B cell (primary cell): Measurements from ENCODE around the gene COL2A1.

Experiments used
- EZH2 ChIP-seq: IDR thresholded peaks from 2 replicates; pipeline ENCODE4 v1.6.1; 2012; ENCODE audit warnings: borderline replicate concordance, low read depth, mild to moderate bottlenecking, moderate library complexity, low read length; ENCODE audit not compliant: insufficient read depth, poor library complexity, severe bottlenecking
- TF ChIP-seq, protein P1 (sequence below): fragments of 200-600 bp; IDR thresholded peaks from one replicate; pipeline ENCODE4 v1.8.0; 2022; ENCODE audit warnings: antibody characterized with exemption, mild to moderate bottlenecking

DNA sequence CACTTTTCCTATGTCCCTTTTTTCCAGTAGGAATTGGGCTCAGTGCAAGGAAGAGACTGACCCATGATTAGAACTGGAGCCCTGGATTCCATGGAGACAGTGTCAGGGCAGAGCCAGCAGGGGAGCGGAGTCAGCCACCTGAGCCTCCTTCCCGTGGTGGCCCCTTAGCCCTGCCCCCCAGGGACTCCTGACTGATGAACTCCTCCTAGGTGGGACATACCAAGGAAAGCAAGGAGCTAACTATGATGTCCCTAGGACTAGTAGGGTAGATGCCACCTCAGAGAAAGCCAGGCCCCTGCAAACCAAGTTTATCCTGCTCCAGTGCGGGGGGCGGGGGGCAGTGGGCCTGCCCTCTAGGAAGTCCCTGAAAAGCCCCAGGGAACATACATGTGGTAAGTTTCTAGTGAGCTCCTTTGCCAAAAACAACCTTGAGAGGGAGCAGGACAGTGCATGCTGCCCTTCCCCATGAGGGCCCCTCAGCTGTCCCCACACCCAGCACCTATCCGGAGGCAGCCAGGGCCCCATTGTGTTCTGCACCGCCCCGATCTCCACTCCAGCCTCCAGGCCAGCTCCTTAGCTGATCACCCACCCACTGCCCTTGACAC is 6.2 kb upstream of the COL2A1 start:
- no peak for TF ChIP-seq EZH2
- TF ChIP-seq, protein P1, sequence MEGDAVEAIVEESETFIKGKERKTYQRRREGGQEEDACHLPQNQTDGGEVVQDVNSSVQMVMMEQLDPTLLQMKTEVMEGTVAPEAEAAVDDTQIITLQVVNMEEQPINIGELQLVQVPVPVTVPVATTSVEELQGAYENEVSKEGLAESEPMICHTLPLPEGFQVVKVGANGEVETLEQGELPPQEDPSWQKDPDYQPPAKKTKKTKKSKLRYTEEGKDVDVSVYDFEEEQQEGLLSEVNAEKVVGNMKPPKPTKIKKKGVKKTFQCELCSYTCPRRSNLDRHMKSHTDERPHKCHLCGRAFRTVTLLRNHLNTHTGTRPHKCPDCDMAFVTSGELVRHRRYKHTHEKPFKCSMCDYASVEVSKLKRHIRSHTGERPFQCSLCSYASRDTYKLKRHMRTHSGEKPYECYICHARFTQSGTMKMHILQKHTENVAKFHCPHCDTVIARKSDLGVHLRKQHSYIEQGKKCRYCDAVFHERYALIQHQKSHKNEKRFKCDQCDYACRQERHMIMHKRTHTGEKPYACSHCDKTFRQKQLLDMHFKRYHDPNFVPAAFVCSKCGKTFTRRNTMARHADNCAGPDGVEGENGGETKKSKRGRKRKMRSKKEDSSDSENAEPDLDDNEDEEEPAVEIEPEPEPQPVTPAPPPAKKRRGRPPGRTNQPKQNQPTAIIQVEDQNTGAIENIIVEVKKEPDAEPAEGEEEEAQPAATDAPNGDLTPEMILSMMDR, result no peak
